ENCODE results near the gene AGTPBP1.

GRCh38 chr9:85527331-85528020 is 214.3 kb downstream of the AGTPBP1 start:
- TF ChIP-seq CTCF (IDR thresholded peaks at IDR 0.05) (no peak), POLR2A (IDR thresholded peaks at IDR 0.05) (no peak)

Data from lower leg skin (tissue), 3 donors.